SW 1271 (cell line): ENCODE measurements around the gene GPR137.

Experiments
- DNase-seq, 2 experiments: peaks; one replicate each; lab custom pipeline; 2025; lab: John Stamatoyannopoulos, UW

The GPR137 gene

GRCh38 chr11:64287676-64288352 is 2.2 kb downstream of the GPR137 start:
- no peak for DNase-seq

- DNase-seq, result no peak
Measured at GRCh38 chr11:64288353-64288750, 2.7 kb downstream of the GPR137 start.

- no peak for DNase-seq
Measured at GRCh38 chr11:64289002-64289564, 3.4 kb downstream of the GPR137 start.

GRCh38 chr11:64290352-64291261 is 5.0 kb downstream of the GPR137 start:
- no peak for DNase-seq

GRCh38 chr11:64291262-64291751 is 5.7 kb downstream of the GPR137 start, which contains the start of gene KCNK4:
TSS of gene KCNK4 (plus strand) at chr11:64291302. CDS start at chr11:64293019, 1,717 bp downstream.
- no peak for DNase-seq

- DNase-seq, result no peak
Measured at GRCh38 chr11:64291752-64292459, 6.3 kb downstream of the GPR137 start.

- DNase-seq, result no peak
Measured at GRCh38 chr11:64292460-64293254, 7.0 kb downstream of the GPR137 start.

GRCh38 chr11:64294774-64295173 is 9.1 kb downstream of the GPR137 start:
- no peak for DNase-seq

GRCh38 chr11:64295760-64296159 is 10.1 kb downstream of the GPR137 start:
- DNase-seq, result no peak

- DNase-seq, result no peak
Measured at GRCh38 chr11:64296236-64296635, 10.6 kb downstream of the GPR137 start.

- no peak for DNase-seq
Measured at GRCh38 chr11:64296830-64297698, 11.4 kb downstream of the GPR137 start.

GRCh38 chr11:64297699-64298358 is 12.2 kb downstream of the GPR137 start:
- DNase-seq, result no peak

- no peak for DNase-seq
Measured at GRCh38 chr11:64298966-64299846, 13.6 kb downstream of the GPR137 start.

- DNase-seq, result no peak
Measured at GRCh38 chr11:64299847-64300648, 14.4 kb downstream of the GPR137 start, which contains the start of gene CATSPERZ. TSS of gene CATSPERZ (plus strand) at chr11:64300358. CDS start at chr11:64300411, 53 bp downstream.

- DNase-seq, result no peak
Measured at GRCh38 chr11:64303109-64304031, 17.7 kb downstream of the GPR137 start.

- DNase-seq, result no peak
Measured at GRCh38 chr11:64304032-64304315, 18.3 kb downstream of the GPR137 start.
